RWPE2 (cell line): ENCODE data around the gene PRDM16.
A peak's percentile ranks its signal among the peaks of the same experiment; 100 is the strongest.

ENCODE experiments used
- ATAC-seq: fragments of 200-7000 bp; cut with Tn5 transposase; 3 replicates; pipeline ENCODE4 v1.9.1; 2021; ENCODE audit warnings: low read depth
- DNase-seq: peaks from one replicate; pipeline ENCODE4 v3.0.0-alpha.2; 2020; ENCODE audit warnings: low spot score
- H3K27ac ChIP-seq: fragments of 450-650 bp; 2 replicates; pipeline ENCODE4 v1.5.1; 2017; ENCODE audit warnings: mild to moderate bottlenecking; ENCODE audit not compliant: poor library complexity, severe bottlenecking
- H3K27me3 ChIP-seq: fragments of 250-450 bp; sonication (Bioruptor Pico); 2 replicates; pipeline ENCODE4 v1.5.1; 2021; ENCODE audit warnings: mild to moderate bottlenecking, moderate library complexity; ENCODE audit not compliant: insufficient read depth, poor library complexity, severe bottlenecking
- H3K36me3 ChIP-seq: fragments of 250-450 bp; sonication (Bioruptor Pico); 2 replicates; pipeline ENCODE4 v1.5.1; 2020; ENCODE audit warnings: low read depth, mild to moderate bottlenecking, moderate library complexity
- H3K4me1 ChIP-seq: fragments of 250-450 bp; sonication (Bioruptor Pico); 2 replicates; pipeline ENCODE4 v1.5.1; 2021; ENCODE audit warnings: mild to moderate bottlenecking, moderate library complexity; ENCODE audit not compliant: insufficient read depth, poor library complexity, severe bottlenecking
- H3K4me3 ChIP-seq: fragments of 250-450 bp; sonication (Bioruptor Pico); 2 replicates; pipeline ENCODE4 v1.5.1; 2021; ENCODE audit warnings: mild to moderate bottlenecking, moderate library complexity; ENCODE audit not compliant: severe bottlenecking
- H3K9me3 ChIP-seq: fragments of 250-450 bp; sonication (Bioruptor Pico); 2 replicates; pipeline ENCODE4 v1.5.1; 2021; ENCODE audit warnings: mild to moderate bottlenecking, moderate library complexity; ENCODE audit not compliant: severe bottlenecking
- CTCF ChIP-seq: fragments of 450-650 bp; IDR thresholded peaks from one replicate; pipeline ENCODE4 v1.5.1; 2017; ENCODE audit warnings: mild to moderate bottlenecking, moderate library complexity; ENCODE audit not compliant: poor library complexity, severe bottlenecking

The PRDM16 gene

GRCh38 chr1:3453891-3454810, 385.1 kb downstream of the PRDM16 start, which contains the start of gene ARHGEF16:
Gene ARHGEF16, plus strand, starts transcription at chr1:3454665. Its CDS starts 8,420 bp downstream, at chr1:3463085.
- Histone ChIP-seq H3K36me3 (no peaks in the 10 kb centered on the region), H3K4me3 (peak within 1 kb of the TSS; percentile 67)

GRCh38 chr1:3454811-3455618, 386.0 kb downstream of the PRDM16 start:
- DNase-seq (no peak), ATAC-seq (peak; percentile 18; the same call in 2 of the 3 replicates)
- H3K9me3 ChIP-seq: no peaks in the 10 kb centered on the region
- no peaks in the 10 kb centered on the region for H3K36me3 ChIP-seq
- H3K27me3 ChIP-seq: no peaks in the 10 kb centered on the region
- peak overlapping the region; percentile 51 for H3K27ac ChIP-seq
- peaks cover 13% of the 10 kb centered on the region for H3K4me1 ChIP-seq
- TF ChIP-seq CTCF: peak; percentile 1
- peak overlapping the region; percentile 67 for H3K4me3 ChIP-seq

More at GRCh38 chr1:3453891-3454810, 385.1 kb downstream of the PRDM16 start, which contains the start of gene ARHGEF16:
- Histone ChIP-seq H3K9me3 (no peaks in the 10 kb centered on the region), H3K27ac (peak within 1 kb of the TSS; percentile 51), H3K27me3 (no peaks in the 10 kb centered on the region), H3K4me1 (peaks cover 8% of the 10 kb centered on the region)
- ATAC-seq: peak; percentile 56
- peak; percentile 52 for TF ChIP-seq CTCF
- DNase-seq: no peak

- H3K27ac ChIP-seq: peak overlapping the region; percentile 51
- DNase-seq (no peak), ATAC-seq (no peak)
- H3K9me3 ChIP-seq: no peaks in the 10 kb centered on the region
- H3K4me1 ChIP-seq: peaks cover 21% of the 10 kb centered on the region
- H3K4me3 ChIP-seq: peak overlapping the region; percentile 67
- H3K36me3 ChIP-seq: no peaks in the 10 kb centered on the region
- TF ChIP-seq CTCF: no peak
- no peaks in the 10 kb centered on the region for H3K27me3 ChIP-seq
Measured at GRCh38 chr1:3455670-3456448, 386.9 kb downstream of the PRDM16 start.

GRCh38 chr1:3456449-3456963, 387.5 kb downstream of the PRDM16 start:
- Histone ChIP-seq H3K36me3 (no peaks in the 10 kb centered on the region; the same call in 1 of the 2 replicates), H3K4me1 (peaks cover 23% of the 10 kb centered on the region), H3K27ac (no peak overlapping the region), H3K9me3 (no peaks in the 10 kb centered on the region), H3K27me3 (no peaks in the 10 kb centered on the region), H3K4me3 (no peak overlapping the region)
- DNase-seq: no peak
- TF ChIP-seq CTCF: no peak
- ATAC-seq: no peak
